Activated CD8-positive, alpha-beta memory T cell treated with anti-CD3 and anti-CD28 coated beads for 36 hours (primary cell): ENCODE results near the gene CPSF7. TPM values are rescaled to one million over a fixed set of nuclear protein-coding genes. Genes with fewer than 3 reads are reported as not detected.

ENCODE experiments used
- CTCF ChIA-PET: fragments of 350-600 bp; sonication (Branson Sonifier 250); formaldehyde crosslinking; loops from one replicate; lab custom pipeline; 2021; ENCODE audit warnings: antibody characterized with exemption; lab: Charles Lee
- POLR2A ChIA-PET: fragments of 350-600 bp; sonication (Branson Sonifier 250); formaldehyde crosslinking; loops from one replicate; lab custom pipeline; 2021; ENCODE audit warnings: antibody characterized with exemption; lab: Charles Lee
- total RNA-seq, 2 experiments: library from RNA; stranded (reverse); gene quantifications; one replicate each; pipeline ENCODE4 v1.2.3, GENCODE V29; 2021

The CPSF7 gene
- total RNA-seq, 2 experiments from 2014 or later = 112 to 125 TPM

DNA sequence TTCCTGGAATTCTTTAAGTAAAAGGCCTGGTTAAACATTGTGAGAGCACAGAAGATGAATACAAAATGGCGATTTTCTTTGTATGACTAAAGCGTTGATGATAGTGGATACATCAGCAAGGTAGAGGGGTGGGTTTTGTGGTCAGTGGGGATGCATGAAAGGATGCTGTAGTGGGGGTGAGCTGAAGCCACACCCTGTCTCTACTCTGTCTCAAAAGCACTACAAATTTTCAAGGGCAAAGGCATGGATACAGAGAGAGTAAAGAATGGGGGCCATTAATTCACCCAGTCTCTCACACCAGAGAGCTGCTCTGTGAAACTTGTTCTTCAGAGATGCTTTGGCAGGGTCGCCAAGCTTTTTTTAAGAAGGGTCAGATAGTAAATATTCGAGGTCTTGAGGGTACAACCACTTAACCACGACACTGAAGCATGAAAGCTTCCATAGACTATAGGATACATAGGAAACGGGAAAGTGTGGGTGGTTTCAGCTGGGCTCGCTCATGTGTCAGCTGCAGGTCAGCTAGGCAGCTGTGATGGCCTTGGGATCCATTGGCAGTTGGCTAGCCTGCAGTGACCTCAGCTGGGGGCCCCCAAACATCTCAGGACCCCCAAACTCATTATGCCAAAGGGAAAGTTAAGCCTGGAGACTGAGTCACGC lies 59.3 kb downstream of the CPSF7 start:
- CTCF ChIA-PET = interaction anchor here (0.6 to 2.8 kb wide), 2 partner anchors 15 kb away, joined by 3 to 15 read pairs; no protein-coding TSS in a partner anchor
- POLR2A ChIA-PET = no interaction called here

DNA sequence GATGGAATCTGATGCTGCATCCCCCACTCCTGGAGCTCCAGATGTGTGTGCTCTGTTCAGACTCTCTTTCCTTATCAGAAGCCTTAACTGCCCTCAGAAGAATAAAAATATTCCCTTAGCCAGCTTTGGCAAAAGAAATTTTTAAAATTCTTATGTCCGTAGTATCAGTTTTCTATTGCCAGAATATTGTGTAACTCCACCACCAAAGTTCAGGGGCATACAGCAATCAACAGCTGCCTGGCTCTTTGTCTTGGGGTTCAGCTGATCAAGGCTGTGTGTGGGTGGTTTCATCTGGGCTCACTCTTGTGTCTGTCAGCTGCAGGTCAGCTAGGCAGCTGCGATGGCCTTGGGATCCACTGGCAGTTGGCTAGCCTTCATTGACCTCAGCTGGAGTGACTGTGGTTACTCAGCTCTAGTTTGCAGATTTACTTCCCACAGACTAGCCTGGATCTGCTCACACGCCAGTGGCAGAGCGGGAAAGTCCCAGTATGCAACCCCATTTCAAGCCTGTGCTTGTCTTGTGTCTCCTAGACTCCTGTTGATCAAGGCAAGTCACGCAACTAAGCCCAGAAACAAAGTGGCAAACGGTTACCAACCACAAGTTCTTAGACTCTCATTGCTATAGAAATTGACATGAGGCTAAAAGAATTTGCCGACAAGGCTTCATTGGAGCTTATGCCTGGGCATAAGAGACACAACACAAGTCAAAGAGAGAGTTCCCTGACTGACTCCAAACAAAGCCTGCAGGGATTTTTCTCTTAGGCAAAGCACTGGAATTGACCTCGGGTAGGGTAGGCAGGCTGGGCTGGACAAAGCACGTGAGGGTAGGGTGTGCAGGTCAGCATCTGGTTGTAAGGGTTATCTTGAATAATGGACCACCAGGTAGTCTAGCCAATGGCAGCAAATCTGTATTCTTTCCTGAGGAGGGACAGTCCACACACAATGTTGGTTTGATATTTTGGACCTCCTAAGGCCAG lies 60.1 kb downstream of the CPSF7 start:
- ChIA-PET POLR2A (no interaction called here), CTCF (interaction anchor here (0.9 to 2.8 kb wide), 3 partner anchors 16 to 60 kb away, joined by 3 to 15 read pairs (median 4); partner anchors contain the start of genes CPSF7 and SDHAF2)

- ChIA-PET CTCF (interaction anchor here (0.9 to 2.8 kb wide), 3 partner anchors 17 to 61 kb away, joined by 3 to 15 read pairs (median 4); partner anchors contain the start of genes CPSF7 and SDHAF2), POLR2A (no interaction called here)
These were observed 61.1 kb downstream of the CPSF7 start for GRCh38 chr11:61368646-61369045.

GRCh38 chr11:61367406-61367805 lies 62.4 kb downstream of the CPSF7 start:
- ChIA-PET POLR2A (interaction anchor here (0.5 kb wide), 1 partner anchor 1229 kb away, joined by 3 read pairs; no protein-coding TSS in a partner anchor), CTCF (interaction anchor here (0.9 to 2.8 kb wide), 3 partner anchors 18 to 30 kb away, joined by 3 to 15 read pairs (median 6); no protein-coding TSS in a partner anchor)

GRCh38 chr11:61364012-61364675 lies 65.6 kb downstream of the CPSF7 start:
- ChIA-PET CTCF (interaction anchor here (0.9 to 1.6 kb wide), 3 partner anchors 21 to 71 kb away, joined by 3 to 7 read pairs (median 6); partner anchors contain the start of genes CPSF7 and SDHAF2), POLR2A (no interaction called here)

- ChIA-PET CTCF (interaction anchor here (0.7 to 4.1 kb wide), 8 partner anchors 10 to 72 kb away, joined by 3 to 29 read pairs (median 4); partner anchors contain the start of genes DDB1, TKFC and TMEM216), POLR2A (interaction anchor here (0.6 to 3.4 kb wide), 5 partner anchors 12 to 1892 kb away, joined by 4 to 21 read pairs (median 7); partner anchors contain the start of gene TMEM216)
These were observed 67.3 kb downstream of the CPSF7 start for GRCh38 chr11:61362542-61362875.

DNA sequence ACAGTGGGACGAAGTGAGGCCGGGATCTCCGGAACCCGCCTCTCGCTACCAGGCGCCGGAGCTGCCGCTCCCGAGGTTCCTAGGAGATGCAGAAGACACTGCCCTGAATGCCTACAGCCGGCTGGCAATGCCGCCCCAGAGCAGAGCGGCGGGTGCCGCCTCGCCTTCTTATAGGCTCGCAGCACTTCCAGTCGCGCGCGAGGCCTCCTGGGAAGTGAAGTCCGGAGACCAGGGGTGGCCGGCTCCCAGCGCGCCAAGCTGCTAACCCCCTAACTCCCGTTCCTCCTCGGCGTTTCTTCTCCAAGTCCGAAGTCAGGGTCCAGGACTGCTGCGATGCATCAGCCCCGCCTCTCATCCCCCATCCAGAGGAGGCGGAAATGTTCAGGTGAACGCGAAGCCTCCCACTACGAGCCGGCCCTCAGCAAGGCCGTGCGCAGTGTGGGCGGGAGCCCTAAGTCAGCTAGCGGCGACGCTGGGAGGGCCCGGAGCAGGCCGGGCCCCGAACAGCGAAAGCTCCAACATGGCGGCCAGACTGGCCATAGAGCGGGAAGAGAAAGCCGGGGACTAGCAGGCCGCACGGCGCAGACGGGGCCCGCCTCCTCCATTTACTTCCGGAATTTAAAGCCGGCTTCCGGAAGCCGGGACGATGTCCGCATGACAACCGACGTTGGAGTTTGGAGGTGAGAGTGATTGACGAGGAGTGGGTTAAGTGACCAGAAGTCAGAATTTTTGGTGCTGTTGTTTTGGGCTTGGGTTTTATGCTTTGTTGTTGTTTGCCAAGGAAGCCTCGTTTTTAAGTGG lies 67.8 kb downstream of the CPSF7 start, which contains the start of the genes CYB561A3 and TMEM138:
Gene CYB561A3 (minus strand): TSS at position 142 of the 801 bp plus-strand sequence. CDS start 5,169 bp downstream, outside the sequence.
Gene TMEM138 (plus strand): TSS at position 634 of the 801 bp plus-strand sequence. CDS start 2,017 bp downstream, outside the sequence.
- POLR2A ChIA-PET = interaction anchor here (0.6 to 3.4 kb wide), 8 partner anchors 13 to 1892 kb away, joined by 3 to 21 read pairs (median 6); partner anchors contain the start of genes CPSF7, SDHAF2 and TMEM216
- CTCF ChIA-PET = interaction anchor here (0.7 to 4.1 kb wide), 10 partner anchors 10 to 108 kb away, joined by 3 to 29 read pairs (median 4); partner anchors contain the start of genes DDB1, TKFC and TMEM216

DNA sequence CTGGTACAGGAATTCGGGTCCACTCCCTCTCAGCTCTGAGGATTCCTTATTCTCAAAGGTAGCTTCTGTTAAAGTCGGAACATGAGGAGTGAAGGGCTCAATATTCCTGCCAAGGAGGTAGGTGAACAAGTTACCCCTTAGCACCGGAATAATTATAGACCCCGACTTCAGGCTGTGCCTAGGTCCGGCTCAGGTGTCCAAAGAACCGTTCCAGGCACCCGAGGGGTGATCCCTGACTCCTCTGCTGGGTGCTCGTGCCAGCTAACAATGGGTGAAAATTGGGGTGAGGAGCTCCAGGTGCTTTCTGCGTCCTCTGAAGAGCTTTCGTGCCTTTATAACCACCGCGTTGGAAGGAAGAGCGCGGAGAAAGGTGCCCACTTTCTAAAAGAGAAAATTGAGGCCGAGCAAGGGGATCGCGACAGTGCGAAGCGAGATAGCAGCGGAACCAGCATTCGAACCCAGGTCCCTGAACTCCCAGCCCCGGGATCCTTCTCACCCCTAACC lies 68.5 kb downstream of the CPSF7 start:
- ChIA-PET POLR2A (interaction anchor here (0.8 to 3.4 kb wide), 8 partner anchors 23 to 68 kb away, joined by 3 to 21 read pairs (median 6); partner anchors contain the start of genes CPSF7, SDHAF2 and TMEM216), CTCF (interaction anchor here (0.7 to 4.1 kb wide), 7 partner anchors 24 to 107 kb away, joined by 3 to 29 read pairs (median 4); partner anchors contain the start of genes DDB1, TKFC and TMEM216)

DNA sequence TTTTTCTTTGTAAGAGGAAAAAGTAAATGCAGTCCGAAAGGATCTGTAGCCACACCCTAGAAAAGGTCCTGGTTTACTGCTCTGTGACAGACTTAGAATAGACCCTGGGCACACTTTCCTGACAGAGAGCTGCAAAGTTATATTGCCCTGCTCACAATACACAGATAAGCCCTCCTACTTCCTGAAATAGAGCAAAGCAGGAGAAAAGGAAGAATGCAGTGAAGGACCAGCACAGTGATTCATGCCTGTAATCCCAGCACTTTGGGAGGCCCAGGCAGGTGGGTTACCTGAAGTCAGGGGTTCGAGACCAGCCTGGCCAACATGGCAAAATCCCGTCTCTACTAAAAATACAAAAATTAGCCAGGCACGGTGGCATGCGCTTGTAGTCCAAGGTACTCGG lies 70.3 kb downstream of the CPSF7 start:
- ChIA-PET CTCF (interaction anchor here (4.1 kb wide), 1 partner anchor 25 kb away, joined by 29 read pairs; the partner anchor contains the start of genes DDB1 and TKFC), POLR2A (interaction anchor here (0.6 to 1.7 kb wide), 3 partner anchors 25 to 1146 kb away, joined by 3 to 6 read pairs (median 6); no protein-coding TSS in a partner anchor)

DNA sequence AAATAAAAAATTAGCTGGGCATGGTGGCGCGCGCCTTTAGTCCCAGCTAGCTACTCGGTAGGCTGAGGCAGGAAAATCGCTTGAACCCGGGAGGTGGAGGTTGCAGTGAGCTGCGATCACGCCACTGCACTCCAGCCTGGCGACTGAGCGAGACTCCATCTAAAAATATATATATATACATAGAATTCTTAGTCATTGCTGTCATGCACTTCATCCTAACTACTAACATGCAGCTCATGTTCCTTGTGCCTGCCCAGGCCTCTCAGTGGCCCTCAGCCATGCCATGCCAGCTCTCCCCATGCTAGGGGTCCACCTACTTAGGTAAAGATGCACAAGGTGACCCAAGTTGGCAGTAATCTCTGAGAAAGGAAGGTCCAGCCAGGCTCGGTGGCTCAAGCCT lies 71.2 kb downstream of the CPSF7 start:
- POLR2A ChIA-PET = interaction anchor here (0.6 to 1.2 kb wide), 2 partner anchors 24 to 100 kb away, joined by 3 to 4 read pairs; no protein-coding TSS in a partner anchor
- CTCF ChIA-PET = interaction anchor here (2.1 kb wide), 1 partner anchor 22 kb away, joined by 7 read pairs; no protein-coding TSS in a partner anchor

DNA sequence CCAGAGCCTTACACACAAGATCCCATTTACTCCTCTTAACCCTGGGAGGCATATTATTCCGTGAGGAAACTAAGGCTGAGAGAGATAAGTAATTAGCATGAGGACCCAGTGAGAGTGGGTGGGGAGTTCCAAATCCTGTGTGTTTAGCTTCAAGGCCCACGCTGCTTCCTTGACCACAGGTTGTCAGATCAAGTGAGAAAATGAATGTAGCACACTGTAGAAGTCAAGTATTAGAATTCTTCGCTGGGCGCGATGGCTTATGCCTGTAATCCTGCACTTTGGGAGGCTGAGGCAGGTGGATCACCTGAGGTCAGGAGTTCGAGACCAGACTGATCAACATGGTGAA lies 71.9 kb downstream of the CPSF7 start:
- ChIA-PET CTCF (interaction anchor here (0.7 to 2.1 kb wide), 2 partner anchors 22 to 527 kb away, joined by 3 to 7 read pairs; no protein-coding TSS in a partner anchor), POLR2A (no interaction called here)

- CTCF ChIA-PET = interaction anchor here (0.7 to 2.1 kb wide), 2 partner anchors 21 to 527 kb away, joined by 3 to 7 read pairs; no protein-coding TSS in a partner anchor
These were observed 72.4 kb downstream of the CPSF7 start for GRCh38 chr11:61357233-61357893.

DNA sequence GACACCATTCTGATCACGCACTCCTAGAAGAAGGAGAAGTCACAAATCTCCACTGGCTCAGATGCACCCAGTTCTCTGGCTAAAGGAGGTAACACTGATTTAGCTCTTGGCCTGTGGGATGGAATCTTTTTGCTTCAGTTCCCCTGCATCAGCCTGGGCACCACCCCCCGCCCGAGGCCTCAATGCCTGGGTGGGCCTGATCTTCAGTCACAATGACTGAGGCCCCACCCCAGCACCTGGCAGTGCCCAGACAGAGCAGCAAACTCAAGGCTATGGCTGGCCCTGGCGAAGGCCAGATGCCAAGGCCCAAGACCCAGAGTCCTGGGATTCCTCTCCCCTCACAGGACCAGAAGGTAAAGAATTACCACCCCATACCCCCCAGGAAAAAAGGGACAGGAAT lies 73.1 kb downstream of the CPSF7 start:
- ChIA-PET POLR2A (no interaction called here), CTCF (interaction anchor here (0.6 to 2.1 kb wide), 2 partner anchors 20 to 996 kb away, joined by 4 to 7 read pairs; no protein-coding TSS in a partner anchor)

More at GRCh38 chr11:61357233-61357893, 72.4 kb downstream of the CPSF7 start:
- POLR2A ChIA-PET = no interaction called here

DNA sequence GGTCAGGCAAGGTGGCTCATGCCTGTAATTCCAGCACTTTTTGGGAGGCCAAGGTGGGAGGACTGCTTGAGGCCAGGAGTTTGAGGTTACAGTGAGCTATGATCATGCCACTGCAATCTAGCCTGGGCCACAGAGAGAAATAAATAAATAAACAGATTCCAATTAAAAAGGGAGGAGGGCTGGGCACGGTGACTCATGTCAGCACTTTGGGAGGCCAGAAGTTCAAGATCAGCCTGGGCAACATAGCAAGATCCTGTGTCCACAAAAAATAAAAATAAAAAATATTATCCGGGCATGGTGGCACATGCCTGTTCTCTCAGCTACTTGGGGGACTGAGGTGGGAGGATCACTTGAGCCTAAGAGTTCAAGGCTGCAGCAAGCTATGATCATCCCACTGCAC lies 75.6 kb downstream of the CPSF7 start:
- POLR2A ChIA-PET = no interaction called here

DNA sequence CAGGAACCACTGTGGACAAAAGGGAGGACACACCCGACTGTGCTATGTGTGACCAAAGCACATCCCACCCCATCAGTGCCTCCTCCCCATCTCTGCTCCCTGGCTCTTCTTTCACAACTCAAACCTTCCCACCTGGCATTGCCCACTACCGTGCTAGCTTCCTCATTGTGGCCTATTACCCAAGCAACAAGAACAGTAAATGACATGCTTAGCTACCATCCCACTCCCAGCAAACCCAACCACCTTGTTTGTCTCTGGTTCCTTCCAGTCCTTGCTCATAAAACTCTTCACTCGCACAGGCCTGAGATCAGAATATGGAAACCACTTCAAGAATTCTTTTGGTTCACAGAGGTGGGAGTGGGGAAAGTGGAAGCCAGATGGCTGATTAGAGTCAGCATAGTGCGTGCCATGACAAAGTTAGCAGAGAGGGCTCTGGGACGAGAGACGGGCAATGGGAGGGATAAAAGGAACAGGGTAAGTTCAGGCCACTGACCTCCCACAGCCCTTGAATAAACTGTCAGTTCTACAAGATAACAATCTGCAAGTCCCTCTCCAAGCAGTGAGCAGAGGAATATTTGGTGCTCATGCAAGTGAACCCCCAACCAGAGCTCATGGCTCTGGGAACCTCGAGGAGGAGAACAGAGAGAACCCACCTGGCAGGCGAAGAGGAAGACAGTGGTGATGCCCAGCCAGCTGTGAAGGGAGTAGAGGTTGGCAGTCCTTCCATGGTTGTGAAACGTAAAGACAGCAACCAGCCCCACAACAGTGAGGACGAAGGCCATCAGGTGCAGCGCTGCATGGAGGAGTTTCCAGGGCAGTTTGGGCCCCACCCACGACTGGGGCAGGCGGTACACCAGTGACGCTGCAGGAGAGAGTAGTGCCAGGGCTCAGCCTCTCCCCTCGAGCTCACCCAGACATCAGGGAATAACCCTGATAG lies 76.4 kb downstream of the CPSF7 start:
- POLR2A ChIA-PET = no interaction called here
- CTCF ChIA-PET = interaction anchor here (0.8 to 2.5 kb wide), 2 partner anchors 17 to 33 kb away, joined by 3 to 8 read pairs; no protein-coding TSS in a partner anchor

More for the DNA sequence above, 75.6 kb downstream of the CPSF7 start:
- CTCF ChIA-PET = interaction anchor here (2.5 kb wide), 1 partner anchor 18 kb away, joined by 8 read pairs; no protein-coding TSS in a partner anchor
